Trophoblast cell (in vitro differentiated cells and primary cell): ENCODE results near the gene NAGPA.

ENCODE experiments used
- DNase-seq, 2 donors: peaks; one replicate each; pipeline ENCODE4 v3.0.0-alpha.2; 2016
- H2AFZ ChIP-seq: 2 replicates; pipeline ENCODE4 v1.6.1; 2013; ENCODE audit warnings: low read length, moderate library complexity, mild to moderate bottlenecking; ENCODE audit not compliant: insufficient read depth, poor library complexity
- H2AK5ac ChIP-seq: 2 replicates; pipeline ENCODE4 v1.6.1; 2013; ENCODE audit warnings: mild to moderate bottlenecking, low read length
- H2BK120ac ChIP-seq: 2 replicates; pipeline ENCODE4 v1.6.1; 2013; ENCODE audit warnings: low read length, mild to moderate bottlenecking, moderate library complexity; ENCODE audit not compliant: insufficient read depth, poor library complexity
- H2BK12ac ChIP-seq: 2 replicates; pipeline ENCODE4 v1.6.1; 2013; ENCODE audit warnings: mild to moderate bottlenecking, low read length, moderate library complexity
- H2BK5ac ChIP-seq: 2 replicates; pipeline ENCODE4 v1.6.1; 2013; ENCODE audit warnings: low read length, low read depth, moderate library complexity, mild to moderate bottlenecking; ENCODE audit not compliant: poor library complexity
- H3K14ac ChIP-seq: 2 replicates; pipeline ENCODE4 v1.6.1; 2013; ENCODE audit warnings: mild to moderate bottlenecking, low read length
- H3K18ac ChIP-seq: 2 replicates; pipeline ENCODE4 v1.6.1; 2013; ENCODE audit warnings: mild to moderate bottlenecking, low read length
- H3K23ac ChIP-seq: 2 replicates; pipeline ENCODE4 v1.6.1; 2013; ENCODE audit warnings: low read length
- H3K27ac ChIP-seq: 2 replicates; pipeline ENCODE4 v1.5.1; 2013; ENCODE audit warnings: low read depth, mild to moderate bottlenecking, inconsistent platforms, low read length, moderate library complexity
- H3K27me3 ChIP-seq: 2 replicates; pipeline ENCODE4 v1.6.1; 2013; ENCODE audit warnings: inconsistent platforms, mild to moderate bottlenecking, low read length, moderate library complexity; ENCODE audit not compliant: insufficient read depth
- H3K36me3 ChIP-seq, 2 experiments: 1 replicate in 1 of 2; 2 replicates in 1 of 2; pipeline ENCODE4 v1.6.1; 2013; ENCODE audit warnings: low read length in 2 of 2, mild to moderate bottlenecking in 2 of 2, moderate library complexity in 1 of 2; ENCODE audit not compliant: insufficient read depth in 2 of 2, control insufficient read depth in 1 of 2
- H3K4ac ChIP-seq: 2 replicates; pipeline ENCODE4 v1.6.1; 2013; ENCODE audit warnings: low read depth, mild to moderate bottlenecking, low read length, moderate library complexity
- H3K4me1 ChIP-seq, 2 experiments: 1 replicate in 1 of 2; 2 replicates in 1 of 2; pipeline ENCODE4 v1.6.1; 2013; ENCODE audit warnings: low read length in 2 of 2, mild to moderate bottlenecking in 2 of 2, moderate library complexity in 1 of 2; ENCODE audit not compliant: insufficient read depth in 2 of 2, control insufficient read depth in 1 of 2
- H3K4me2 ChIP-seq: 2 replicates; pipeline ENCODE4 v1.6.1; 2013; ENCODE audit warnings: inconsistent platforms, mild to moderate bottlenecking, low read length, moderate library complexity
- H3K4me3 ChIP-seq: 2 replicates; pipeline ENCODE4 v1.5.1; 2013; ENCODE audit warnings: mild to moderate bottlenecking, low read depth, low read length, inconsistent platforms
- H3K79me1 ChIP-seq: one replicate; pipeline ENCODE4 v1.6.1; 2013; ENCODE audit warnings: low read length
- H3K79me2 ChIP-seq: 2 replicates; pipeline ENCODE4 v1.6.1; 2013; ENCODE audit warnings: low read length, mild to moderate bottlenecking; ENCODE audit not compliant: control insufficient read depth, insufficient read depth, poor library complexity
- H3K9ac ChIP-seq: 2 replicates; pipeline ENCODE4 v1.6.1; 2013; ENCODE audit warnings: mild to moderate bottlenecking, low read length
- H3K9me3 ChIP-seq: 2 replicates; pipeline ENCODE4 v1.6.1; 2013; ENCODE audit warnings: low read depth, mild to moderate bottlenecking, control low read depth, inconsistent platforms, low read length; ENCODE audit not compliant: insufficient read depth
- H4K12ac ChIP-seq: 2 replicates; pipeline ENCODE4 v1.6.1; 2013; ENCODE audit warnings: low read depth, mild to moderate bottlenecking, low read length, moderate library complexity
- H4K8ac ChIP-seq: 2 replicates; pipeline ENCODE4 v1.6.1; 2013; ENCODE audit warnings: low read depth, mild to moderate bottlenecking, low read length, moderate library complexity
- H4K91ac ChIP-seq: one replicate; pipeline ENCODE4 v1.6.1; 2013; ENCODE audit warnings: low read depth, mild to moderate bottlenecking, low read length, moderate library complexity
- WGBS: extraction: QIAGEN DNeasy Blood & Tissue Kit; methylation state at CpG from one replicate; pipeline ENCODE4 v1.1.7; 2013; ENCODE audit warnings: missing lambda C conversion rate; ENCODE audit not compliant: insufficient read length, insufficient coverage; ENCODE audit errors: extremely low coverage; 5-methylcytosine and 5-hydroxymethylcytosine counted together

The NAGPA gene

GRCh38 chr16:5027086-5027485 is 6.6 kb downstream of the NAGPA start:
- Histone ChIP-seq H3K4me1 (no peaks in the 10 kb centered on the region), H2BK5ac (no peak overlapping the region), H3K27ac (no peak overlapping the region), H3K4ac (no peak overlapping the region), H2AK5ac (no peak overlapping the region), H3K4me2 (no peak overlapping the region), H3K36me3 (peaks cover 2 to 6% of the 10 kb centered on the region in 2 experiments), H3K9me3 (peaks cover 1% of the 10 kb centered on the region), H3K79me1 (no peaks in the 10 kb centered on the region), H2BK12ac (no peak overlapping the region), H4K12ac (no peak overlapping the region), H4K8ac (no peak overlapping the region), H3K9ac (no peak overlapping the region), H2AFZ (no peak overlapping the region), H3K27me3 (no peaks in the 10 kb centered on the region), H3K4me3 (no peak overlapping the region), H3K23ac (no peak overlapping the region), H4K91ac (no peak overlapping the region), H2BK120ac (no peak overlapping the region), H3K79me2 (no peaks in the 10 kb centered on the region), H3K18ac (no peak overlapping the region), H3K14ac (no peak overlapping the region)
- WGBS = no CpG with 5 or more reads among the region's 7 CpGs
- no peak for DNase-seq

GRCh38 chr16:5026664-5027063 is 7.1 kb downstream of the NAGPA start:
- no peak overlapping the region for H4K91ac ChIP-seq
- no peak overlapping the region for H3K18ac ChIP-seq
- H3K79me1 ChIP-seq = no peaks in the 10 kb centered on the region
- H3K27me3 ChIP-seq = no peaks in the 10 kb centered on the region
- H3K4me1 ChIP-seq = no peaks in the 10 kb centered on the region
- H2BK5ac ChIP-seq = no peak overlapping the region
- H3K9ac ChIP-seq = no peak overlapping the region
- H2AFZ ChIP-seq = no peak overlapping the region
- H3K23ac ChIP-seq = no peak overlapping the region
- H4K12ac ChIP-seq = no peak overlapping the region
- no peak overlapping the region for H3K14ac ChIP-seq
- no peak overlapping the region for H3K27ac ChIP-seq
- no peak overlapping the region for H2AK5ac ChIP-seq
- no peak overlapping the region for H2BK120ac ChIP-seq
- peaks cover 1% of the 10 kb centered on the region for H3K9me3 ChIP-seq
- H3K4ac ChIP-seq = no peak overlapping the region
- no peak overlapping the region for H2BK12ac ChIP-seq
- no peak for DNase-seq
- H3K36me3 ChIP-seq = peaks cover 2 to 6% of the 10 kb centered on the region in 2 experiments
- no CpG with 5 or more reads among the region's 8 CpGs for WGBS
- H3K4me2 ChIP-seq = no peak overlapping the region
- no peak overlapping the region for H4K8ac ChIP-seq
- H3K79me2 ChIP-seq = no peaks in the 10 kb centered on the region
- no peak overlapping the region for H3K4me3 ChIP-seq

GRCh38 chr16:5025171-5025632 is 8.5 kb downstream of the NAGPA start:
- Histone ChIP-seq H3K18ac (no peak overlapping the region), H2BK12ac (no peak overlapping the region), H3K23ac (no peak overlapping the region), H3K14ac (no peak overlapping the region), H3K4me3 (no peak overlapping the region), H3K9ac (no peak overlapping the region), H3K4me2 (no peak overlapping the region), H3K9me3 (peaks cover 1% of the 10 kb centered on the region), H3K79me1 (no peaks in the 10 kb centered on the region), H4K8ac (no peak overlapping the region), H3K27ac (no peak overlapping the region), H2BK5ac (no peak overlapping the region), H2BK120ac (no peak overlapping the region), H4K91ac (no peak overlapping the region), H3K4ac (no peak overlapping the region), H3K36me3 (peaks cover 0 to 6% of the 10 kb centered on the region in 2 experiments), H3K79me2 (no peaks in the 10 kb centered on the region), H2AFZ (no peak overlapping the region), H2AK5ac (no peak overlapping the region), H4K12ac (no peak overlapping the region), H3K4me1 (no peaks in the 10 kb centered on the region), H3K27me3 (no peaks in the 10 kb centered on the region)
- no CpG with 5 or more reads among the region's 17 CpGs for WGBS
- no peak for DNase-seq

- Histone ChIP-seq H3K14ac (no peak overlapping the region), H3K4me1 (no peaks in the 10 kb centered on the region), H4K91ac (no peak overlapping the region), H3K9me3 (peaks cover 1% of the 10 kb centered on the region), H3K36me3 (peaks cover 0 to 6% of the 10 kb centered on the region in 2 experiments), H3K4me2 (no peak overlapping the region), H3K23ac (no peak overlapping the region), H3K18ac (no peak overlapping the region), H3K27me3 (no peaks in the 10 kb centered on the region), H3K9ac (no peak overlapping the region), H2BK120ac (no peak overlapping the region), H4K12ac (no peak overlapping the region), H2BK5ac (no peak overlapping the region), H3K4ac (no peak overlapping the region), H2AK5ac (no peak overlapping the region), H3K4me3 (no peak overlapping the region), H4K8ac (no peak overlapping the region), H3K79me1 (no peaks in the 10 kb centered on the region), H3K79me2 (no peaks in the 10 kb centered on the region), H2AFZ (no peak overlapping the region), H3K27ac (no peak overlapping the region), H2BK12ac (no peak overlapping the region)
- WGBS = no CpG with 5 or more reads among the region's 4 CpGs
- DNase-seq = peak in 1 of 2 donors; percentile 25
These were observed 9.1 kb downstream of the NAGPA start for GRCh38 chr16:5024632-5025031.
